ENCODE data around the gene RPP25L. TPM values are rescaled to one million over a fixed set of nuclear protein-coding genes. Genes with fewer than 3 reads are reported as not detected.

The RPP25L gene
- polyA plus RNA-seq, 1 experiment: 38.8 TPM

DNA sequence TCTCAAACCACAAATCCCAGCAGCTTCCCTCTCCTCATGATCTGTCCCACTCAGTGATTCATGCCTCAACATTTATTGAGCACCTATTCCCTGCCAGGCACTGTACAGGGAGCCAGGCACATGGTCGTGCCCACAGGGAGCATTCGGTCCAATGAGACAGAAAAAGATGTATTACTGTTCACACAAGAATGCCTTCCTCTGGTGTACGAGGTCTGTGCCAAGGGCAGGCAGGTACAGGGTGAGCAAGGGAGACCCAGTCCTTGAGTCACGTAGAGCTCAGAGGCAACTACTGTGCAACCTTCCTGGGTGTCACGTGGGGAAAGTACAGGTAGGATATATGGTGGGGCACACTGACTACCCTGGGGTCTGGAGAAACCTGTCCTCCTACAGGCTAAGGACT is 26.9 kb downstream of the RPP25L start:
- peaks cover 35% of the 10 kb centered on the region for H3K27me3 ChIP-seq (ENCODE audit: control insufficient read depth, insufficient read depth, low read length)

DNA sequence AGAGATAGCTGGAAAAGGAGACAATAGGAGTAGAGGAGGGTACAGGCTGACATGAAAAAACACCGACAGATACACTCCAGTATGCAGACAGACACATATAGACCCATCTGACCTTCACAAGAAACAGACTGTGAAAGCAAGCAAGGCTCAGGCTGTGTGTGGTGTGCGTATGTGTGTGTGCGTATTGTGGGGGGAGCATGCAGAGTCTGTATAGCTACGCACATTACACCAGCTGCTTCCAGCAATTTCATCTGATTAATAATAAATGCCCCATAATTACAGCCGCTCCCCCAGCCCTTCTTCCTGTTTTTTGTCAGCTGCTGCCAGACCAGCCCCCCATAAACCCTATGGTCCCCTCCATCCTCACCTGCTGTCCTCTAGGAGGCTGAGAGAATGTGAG is 29.1 kb downstream of the RPP25L start:
- DNase-seq (ENCODE audit: low read depth): no peak
- TF ChIP-seq, protein P1, sequence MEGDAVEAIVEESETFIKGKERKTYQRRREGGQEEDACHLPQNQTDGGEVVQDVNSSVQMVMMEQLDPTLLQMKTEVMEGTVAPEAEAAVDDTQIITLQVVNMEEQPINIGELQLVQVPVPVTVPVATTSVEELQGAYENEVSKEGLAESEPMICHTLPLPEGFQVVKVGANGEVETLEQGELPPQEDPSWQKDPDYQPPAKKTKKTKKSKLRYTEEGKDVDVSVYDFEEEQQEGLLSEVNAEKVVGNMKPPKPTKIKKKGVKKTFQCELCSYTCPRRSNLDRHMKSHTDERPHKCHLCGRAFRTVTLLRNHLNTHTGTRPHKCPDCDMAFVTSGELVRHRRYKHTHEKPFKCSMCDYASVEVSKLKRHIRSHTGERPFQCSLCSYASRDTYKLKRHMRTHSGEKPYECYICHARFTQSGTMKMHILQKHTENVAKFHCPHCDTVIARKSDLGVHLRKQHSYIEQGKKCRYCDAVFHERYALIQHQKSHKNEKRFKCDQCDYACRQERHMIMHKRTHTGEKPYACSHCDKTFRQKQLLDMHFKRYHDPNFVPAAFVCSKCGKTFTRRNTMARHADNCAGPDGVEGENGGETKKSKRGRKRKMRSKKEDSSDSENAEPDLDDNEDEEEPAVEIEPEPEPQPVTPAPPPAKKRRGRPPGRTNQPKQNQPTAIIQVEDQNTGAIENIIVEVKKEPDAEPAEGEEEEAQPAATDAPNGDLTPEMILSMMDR (IDR thresholded peaks at IDR 0.05; ENCODE audit: insufficient read depth, low read depth, low read length): no peak
- Histone ChIP-seq H3K4me3 (ENCODE audit: low read depth, low read length) (no peak overlapping the region), H3K27me3 (ENCODE audit: control insufficient read depth, insufficient read depth, low read length) (peaks cover 33% of the 10 kb centered on the region), H3K36me3 (ENCODE audit: control insufficient read depth, insufficient read depth, low read length) (no peaks in the 10 kb centered on the region)
- ChIA-PET CTCF (interaction anchor here (0.6 to 6.9 kb wide), 5 partner anchors 9 to 35 kb away, joined by 3 to 52 read pairs (median 4); no protein-coding TSS in a partner anchor), POLR2A (no interaction called here)

More for the DNA sequence above, 26.9 kb downstream of the RPP25L start:
- H3K4me3 ChIP-seq (ENCODE audit: low read depth, low read length): no peak overlapping the region
- H3K36me3 ChIP-seq (ENCODE audit: control insufficient read depth, insufficient read depth, low read length): no peaks in the 10 kb centered on the region
- CTCF ChIA-PET: interaction anchor here (0.6 to 1.8 kb wide), 3 partner anchors 19 to 37 kb away, joined by 3 to 4 read pairs (median 4); no protein-coding TSS in a partner anchor
- TF ChIP-seq, protein P1 (IDR thresholded peaks at IDR 0.05; ENCODE audit: insufficient read depth, low read depth, low read length): no peak
- POLR2A ChIA-PET: no interaction called here
- no peak for DNase-seq (ENCODE audit: low read depth)

DNA sequence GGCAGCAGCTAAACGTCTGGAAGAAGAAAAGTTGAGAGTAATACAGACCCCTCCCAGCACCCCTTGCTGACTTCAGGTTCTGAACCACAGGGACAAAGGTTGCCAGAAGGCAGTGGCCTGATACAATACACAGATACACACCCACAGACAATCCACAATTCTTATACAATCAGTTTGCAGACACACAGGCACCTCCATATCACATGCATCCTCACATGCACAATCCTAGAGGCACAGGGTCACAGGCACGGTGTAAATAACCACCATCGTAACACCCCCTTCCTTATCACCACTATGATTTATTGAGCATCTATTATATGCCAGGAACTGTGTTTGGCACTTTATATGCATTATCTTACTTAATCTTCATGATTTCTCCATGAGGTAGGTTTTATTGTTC is 30.6 kb downstream of the RPP25L start:
- peaks cover 32% of the 10 kb centered on the region for H3K27me3 ChIP-seq (ENCODE audit: control insufficient read depth, insufficient read depth, low read length)
- no peaks in the 10 kb centered on the region for H3K36me3 ChIP-seq (ENCODE audit: control insufficient read depth, insufficient read depth, low read length)
- CTCF ChIA-PET: interaction anchor here (0.6 to 6.9 kb wide), 3 partner anchors 11 to 34 kb away, joined by 3 to 52 read pairs (median 4); no protein-coding TSS in a partner anchor

DNA sequence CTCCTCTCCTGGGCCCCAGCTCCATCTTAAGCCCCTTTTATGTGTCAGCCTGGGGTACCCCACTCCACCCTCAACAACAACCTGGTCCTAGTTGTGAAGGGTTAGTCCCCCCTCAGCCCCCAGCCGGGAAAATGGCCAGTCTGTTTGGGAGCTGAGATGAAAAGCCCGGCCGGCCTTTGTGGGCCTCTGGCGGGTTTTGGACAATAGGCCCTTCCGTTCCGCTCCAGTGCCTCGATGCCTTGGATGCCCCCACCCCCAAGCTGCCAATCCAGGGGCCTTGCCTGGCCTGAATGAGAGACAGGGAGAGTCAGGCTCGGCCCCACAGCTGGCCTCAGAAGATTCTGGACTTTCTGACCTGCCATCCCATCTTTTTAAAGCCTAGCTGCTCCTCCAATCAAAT is 31.5 kb downstream of the RPP25L start:
- Histone ChIP-seq H3K4me3 (ENCODE audit: low read depth, low read length) (no peak overlapping the region), H3K36me3 (ENCODE audit: control insufficient read depth, insufficient read depth, low read length) (no peaks in the 10 kb centered on the region), H3K27me3 (ENCODE audit: control insufficient read depth, insufficient read depth, low read length) (peaks cover 35% of the 10 kb centered on the region)
- TF ChIP-seq, protein P1 (IDR thresholded peaks at IDR 0.05; ENCODE audit: insufficient read depth, low read depth, low read length): no peak
- ChIA-PET CTCF (interaction anchor here (1.6 to 6.9 kb wide), 2 partner anchors 12 to 32 kb away, joined by 7 to 52 read pairs; no protein-coding TSS in a partner anchor), POLR2A (no interaction called here)
- DNase-seq (ENCODE audit: low read depth): no peak

More for the DNA sequence above, 30.6 kb downstream of the RPP25L start:
- DNase-seq (ENCODE audit: low read depth): no peak
- no peak overlapping the region for H3K4me3 ChIP-seq (ENCODE audit: low read depth, low read length)
- POLR2A ChIA-PET: no interaction called here
- TF ChIP-seq, protein P1 (IDR thresholded peaks at IDR 0.05; ENCODE audit: insufficient read depth, low read depth, low read length): no peak

DNA sequence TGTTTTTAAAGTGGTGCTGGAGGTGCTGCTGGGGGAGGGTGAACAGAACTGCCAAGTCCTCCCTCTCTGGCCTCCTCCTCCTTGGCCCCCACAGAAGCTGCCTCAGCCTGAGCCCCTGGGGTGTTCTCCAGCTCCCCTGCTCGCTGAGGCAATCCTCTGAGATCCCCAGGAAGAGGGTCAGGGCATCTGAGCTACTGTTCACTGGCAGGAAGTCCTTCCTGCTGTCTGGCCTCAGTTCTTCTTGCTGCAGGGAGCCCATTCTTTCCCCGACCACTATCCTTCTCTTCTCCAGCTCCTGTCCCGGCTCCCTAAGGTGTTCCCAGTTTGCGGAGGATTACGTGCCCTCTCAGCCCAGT is 32.1 kb downstream of the RPP25L start:
- DNase-seq (ENCODE audit: low read depth): no peak
- CTCF ChIA-PET: interaction anchor here (1.6 to 6.9 kb wide), 2 partner anchors 12 to 32 kb away, joined by 7 to 52 read pairs; no protein-coding TSS in a partner anchor
- Histone ChIP-seq H3K27me3 (ENCODE audit: control insufficient read depth, insufficient read depth, low read length) (peaks cover 38% of the 10 kb centered on the region), H3K4me3 (ENCODE audit: low read depth, low read length) (no peak overlapping the region), H3K36me3 (ENCODE audit: control insufficient read depth, insufficient read depth, low read length) (no peaks in the 10 kb centered on the region)
- TF ChIP-seq, protein P1 (IDR thresholded peaks at IDR 0.05; ENCODE audit: insufficient read depth, low read depth, low read length): no peak
- POLR2A ChIA-PET: no interaction called here
